ELR (cell line): ENCODE measurements around the gene PRM2.

ENCODE experiments used
- DNase-seq: peaks from one replicate; pipeline ENCODE4 v3.0.0-alpha.2; 2015; ENCODE audit warnings: low read depth

PRM2 gene

GRCh38 chr16:11260596-11260966, 15.7 kb downstream of the PRM2 start:
- DNase-seq = no peak

DNA sequence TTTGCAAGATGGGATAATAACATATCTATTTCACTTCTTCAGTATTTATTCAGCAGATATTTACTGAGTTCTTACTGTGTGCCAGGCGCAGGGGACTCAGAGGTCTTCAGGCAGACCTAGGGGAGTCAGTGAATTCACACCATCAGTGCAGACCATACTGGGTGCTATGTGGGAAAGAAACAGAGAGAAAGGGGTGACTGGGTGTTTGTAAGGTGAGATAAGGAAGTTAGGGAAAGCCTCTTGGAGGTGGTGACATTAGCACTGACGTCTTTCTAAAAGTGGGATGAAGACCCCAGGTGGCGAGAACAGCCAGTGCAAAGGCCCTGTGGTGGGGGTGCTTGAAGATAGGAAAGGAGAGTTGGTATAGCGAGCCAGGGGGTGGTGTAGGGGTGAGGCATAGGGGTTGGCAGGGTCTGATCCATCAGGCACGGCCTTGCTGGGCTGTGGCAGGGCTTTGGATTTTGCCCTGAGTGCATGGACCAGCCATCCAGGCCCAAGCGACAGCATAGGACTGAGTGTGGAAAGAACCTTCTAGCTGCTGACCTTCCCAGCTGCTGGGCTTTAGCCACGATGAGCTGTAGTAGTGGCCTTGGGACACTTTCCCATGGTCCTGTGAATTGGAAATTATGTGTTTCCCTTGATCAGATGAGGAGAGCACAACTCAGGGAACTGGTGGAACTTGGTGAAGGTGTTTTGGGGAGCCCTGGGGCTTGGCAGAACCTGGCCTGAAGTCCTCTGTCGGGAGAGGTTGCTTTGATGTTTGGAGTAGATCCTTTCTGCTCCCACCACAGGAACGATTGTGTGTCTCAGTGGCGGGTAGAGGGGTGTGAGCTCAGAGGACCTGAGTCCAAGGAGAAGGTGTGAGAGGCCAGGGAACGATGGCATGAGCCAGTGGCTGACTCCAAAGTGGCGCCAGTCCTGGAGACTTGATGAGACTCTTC, 16.4 kb downstream of the PRM2 start:
- DNase-seq = no peak

DNA sequence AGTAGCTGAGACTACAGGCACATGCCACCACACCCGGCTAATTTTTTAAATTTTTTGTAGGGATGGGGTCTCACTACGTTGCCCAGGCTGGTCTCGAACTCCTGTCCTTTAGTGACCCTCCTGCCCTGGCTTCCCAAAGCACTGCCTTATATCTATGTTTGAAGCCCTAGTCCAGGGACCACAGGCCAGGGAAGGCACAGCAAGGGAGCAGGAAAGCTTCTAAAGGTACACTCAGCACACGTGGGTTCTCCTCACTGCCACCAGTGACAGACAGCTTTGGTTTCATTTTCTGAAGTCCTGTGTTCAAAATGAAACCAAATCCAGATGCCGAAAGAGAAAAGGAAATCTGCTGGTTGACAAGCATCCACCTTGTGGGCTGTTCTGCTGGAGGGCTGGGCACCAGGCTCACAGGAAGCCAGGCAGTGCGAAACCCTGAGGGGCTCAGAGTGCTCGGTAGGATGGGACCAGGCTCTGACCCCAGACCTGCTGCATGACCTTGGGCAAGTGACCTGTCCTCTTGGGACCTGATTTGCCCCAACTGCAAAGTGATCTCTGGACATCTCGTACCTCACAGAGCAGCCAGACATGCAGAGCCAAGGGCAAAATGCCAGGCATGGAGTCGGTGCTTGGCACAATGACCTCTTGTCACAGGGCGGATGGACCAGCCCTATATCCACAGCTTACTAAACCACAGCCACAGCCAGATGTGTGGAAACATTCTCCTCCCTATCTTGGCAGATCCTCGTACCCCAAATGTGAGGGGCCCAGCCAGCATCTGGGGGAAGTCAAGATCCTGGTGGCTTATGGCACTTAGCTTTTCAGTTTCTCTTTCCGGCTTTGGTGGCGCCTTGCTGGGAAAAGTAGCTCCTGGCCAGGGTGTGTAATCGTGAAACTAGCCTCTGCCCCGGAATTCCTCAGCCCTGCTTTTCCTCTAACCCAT, 17.5 kb downstream of the PRM2 start:
- DNase-seq = no peak

- DNase-seq = peak; percentile 85
Observed at GRCh38 chr16:11257131-11257938, 18.9 kb downstream of the PRM2 start.

DNA sequence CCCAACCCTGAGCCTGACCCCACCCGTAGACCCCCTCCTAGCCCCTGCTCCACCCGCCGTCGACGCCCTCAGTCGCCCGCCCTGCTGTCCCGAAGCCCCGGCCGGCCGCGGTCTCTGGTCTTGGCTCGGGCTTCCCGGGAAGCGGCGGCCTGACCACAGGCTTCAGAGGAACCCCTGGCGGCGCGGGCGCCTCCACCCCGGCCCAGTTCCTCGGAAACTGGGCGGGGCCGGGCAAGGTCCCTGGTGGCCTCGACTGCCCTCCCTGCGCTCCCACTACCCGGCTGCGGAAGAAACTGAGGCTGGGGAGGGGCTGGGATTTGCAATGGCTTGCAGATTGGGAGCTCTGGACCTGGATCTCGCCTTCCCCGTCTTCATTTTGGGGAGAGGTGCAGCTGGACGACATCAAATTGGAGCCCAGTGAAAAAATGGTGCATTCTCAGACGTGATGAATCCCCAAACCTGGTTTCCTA, 19.6 kb downstream of the PRM2 start:
- DNase-seq = peak; percentile 70

- DNase-seq = peak; percentile 82
Observed at GRCh38 chr16:11255737-11256660, 20.3 kb downstream of the PRM2 start, which contains the start of gene SOCS1. Gene SOCS1 (minus strand): TSS chr16:11256204. CDS start chr16:11255478, 726 bp downstream.

DNA sequence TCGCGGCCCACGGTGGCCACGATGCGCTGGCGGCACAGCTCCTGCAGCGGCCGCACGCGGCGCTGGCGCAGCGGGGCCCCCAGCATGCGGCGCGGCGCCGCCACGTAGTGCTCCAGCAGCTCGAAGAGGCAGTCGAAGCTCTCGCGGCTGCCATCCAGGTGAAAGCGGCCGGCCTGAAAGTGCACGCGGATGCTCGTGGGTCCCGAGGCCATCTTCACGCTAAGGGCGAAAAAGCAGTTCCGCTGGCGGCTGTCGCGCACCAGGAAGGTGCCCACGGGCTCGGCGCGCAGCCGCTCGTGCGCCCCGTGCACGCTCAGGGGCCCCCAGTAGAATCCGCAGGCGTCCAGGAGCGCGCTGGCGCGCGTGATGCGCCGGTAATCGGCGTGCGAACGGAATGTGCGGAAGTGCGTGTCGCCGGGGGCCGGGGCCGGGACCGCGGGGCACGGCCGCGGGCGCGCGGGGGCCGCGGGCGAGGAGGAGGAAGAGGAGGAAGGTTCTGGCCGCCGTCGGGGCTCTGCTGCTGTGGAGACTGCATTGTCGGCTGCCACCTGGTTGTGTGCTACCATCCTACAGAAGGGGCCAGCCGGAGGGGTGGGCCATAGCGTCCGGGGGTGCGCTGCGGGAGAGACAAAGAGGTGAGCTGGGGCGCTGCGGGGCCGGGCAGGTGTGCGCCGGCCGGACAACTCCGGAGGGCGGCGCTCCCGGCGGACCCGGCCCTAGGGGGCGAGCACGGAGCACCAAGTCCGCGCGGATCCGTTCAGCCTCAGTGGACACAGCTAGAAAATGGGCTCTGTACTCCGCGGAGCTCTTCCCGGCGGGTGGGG, 21.2 kb downstream of the PRM2 start:
- peak; percentile 63 for DNase-seq

DNA sequence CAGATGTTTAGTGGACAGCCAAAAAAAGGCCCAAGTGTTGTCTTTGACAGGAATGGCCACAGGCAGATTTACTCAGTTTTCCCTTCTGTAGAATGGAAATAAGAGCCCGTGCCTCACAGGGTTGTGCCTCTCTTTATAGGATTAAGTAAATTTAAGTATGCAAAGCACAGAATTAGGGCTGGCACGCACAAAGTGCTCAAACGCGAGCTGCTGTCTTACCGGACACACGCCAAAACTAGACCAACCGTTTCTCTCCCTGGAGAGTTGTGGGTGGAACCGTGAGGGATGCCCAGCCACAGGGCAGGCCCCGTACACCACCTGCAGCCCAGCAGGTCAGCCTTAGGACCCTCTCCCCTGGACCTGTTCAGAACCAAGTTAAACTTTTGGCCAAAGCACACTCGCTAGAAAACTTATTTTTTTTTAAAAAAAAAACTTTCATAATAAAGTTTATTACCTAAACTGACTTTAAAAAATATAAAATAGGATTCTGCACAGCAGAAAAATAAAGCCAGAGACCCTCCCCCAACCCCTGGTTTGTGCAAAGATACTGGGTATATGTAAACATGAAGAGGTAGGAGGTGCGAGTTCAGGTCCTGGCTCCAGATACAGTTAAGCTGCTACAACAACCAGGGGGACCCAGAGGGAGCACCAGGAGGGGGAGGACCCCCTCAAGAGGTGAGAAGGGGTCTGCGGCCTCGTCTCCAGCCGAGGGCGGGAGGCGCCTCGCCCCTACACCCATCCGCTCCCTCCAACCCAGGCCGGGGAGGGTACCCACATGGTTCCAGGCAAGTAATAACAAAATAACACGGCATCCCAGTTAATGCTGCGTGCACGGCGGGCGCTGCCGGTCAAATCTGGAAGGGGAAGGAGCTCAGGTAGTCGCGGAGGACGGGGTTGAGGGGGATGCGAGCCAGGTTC, 22.0 kb downstream of the PRM2 start:
- DNase-seq = no peak

- DNase-seq = peak; percentile 70
Observed at GRCh38 chr16:11253009-11253994, 23.0 kb downstream of the PRM2 start.

DNA sequence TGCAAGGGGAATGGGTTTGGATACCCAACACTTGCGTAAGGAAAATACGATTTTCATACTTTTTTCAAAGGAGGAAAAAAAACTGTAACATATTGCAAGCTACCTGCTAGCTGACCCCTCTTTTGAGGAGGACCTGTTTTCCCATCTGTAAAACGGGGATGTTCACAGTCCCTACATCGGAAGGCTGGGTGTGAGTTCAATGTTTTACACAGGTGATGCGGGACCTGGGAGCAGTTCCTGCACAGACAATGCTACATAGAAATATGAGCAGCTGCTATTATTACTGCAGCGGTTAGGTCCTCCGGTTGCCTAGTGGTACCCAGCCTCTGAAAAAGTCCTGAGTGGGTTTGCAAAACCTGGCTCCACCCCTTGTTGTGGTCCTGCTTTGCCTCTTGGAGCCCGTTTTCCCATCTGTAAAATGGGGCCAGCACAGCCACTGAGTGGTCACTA, 23.8 kb downstream of the PRM2 start:
- DNase-seq = no peak

DNA sequence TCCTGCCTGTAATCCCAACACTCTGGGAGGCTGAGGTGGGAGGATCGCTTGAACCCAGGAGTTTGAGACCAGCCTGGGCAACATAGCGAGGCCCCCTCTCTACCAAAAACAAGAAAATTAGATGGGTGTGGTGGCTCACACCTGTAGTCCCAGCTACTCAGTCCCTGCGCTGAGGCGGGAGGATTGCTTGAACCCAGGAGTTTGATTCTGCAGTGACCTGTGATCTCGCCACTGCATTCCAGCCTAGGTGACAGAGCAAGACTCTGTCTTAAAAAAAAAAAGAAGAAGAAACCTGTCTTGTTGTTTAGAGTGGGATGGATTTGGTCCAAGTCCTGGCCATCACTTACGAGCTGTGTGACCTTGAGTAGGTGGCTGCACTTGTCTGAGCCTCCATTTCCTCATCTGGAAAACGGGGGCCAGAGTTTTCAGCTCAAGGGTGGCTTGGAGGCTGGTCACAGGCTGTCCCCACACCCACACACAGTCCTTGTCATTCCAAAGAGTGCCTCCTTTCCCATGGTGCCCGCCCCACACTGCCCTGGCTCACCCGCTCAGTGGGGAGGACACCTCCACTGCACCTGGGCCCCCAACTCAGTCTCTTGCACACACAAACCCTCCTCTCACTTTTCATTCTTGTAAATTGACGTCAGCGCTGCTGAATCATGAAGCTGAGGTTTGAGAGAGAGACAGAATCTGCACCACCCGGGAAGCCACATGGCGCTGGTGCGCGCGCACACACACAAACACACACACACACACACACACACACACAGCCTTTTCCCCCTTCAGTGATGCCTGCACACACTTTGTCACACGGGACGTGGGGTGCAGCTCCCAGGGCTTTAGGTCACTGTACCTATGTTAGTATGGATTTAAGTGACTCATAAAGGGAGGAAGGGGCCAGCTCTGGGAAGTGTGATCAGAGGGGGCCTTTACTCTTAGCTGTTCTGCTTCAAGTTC, 24.5 kb downstream of the PRM2 start:
- DNase-seq = peak; percentile 50

DNA sequence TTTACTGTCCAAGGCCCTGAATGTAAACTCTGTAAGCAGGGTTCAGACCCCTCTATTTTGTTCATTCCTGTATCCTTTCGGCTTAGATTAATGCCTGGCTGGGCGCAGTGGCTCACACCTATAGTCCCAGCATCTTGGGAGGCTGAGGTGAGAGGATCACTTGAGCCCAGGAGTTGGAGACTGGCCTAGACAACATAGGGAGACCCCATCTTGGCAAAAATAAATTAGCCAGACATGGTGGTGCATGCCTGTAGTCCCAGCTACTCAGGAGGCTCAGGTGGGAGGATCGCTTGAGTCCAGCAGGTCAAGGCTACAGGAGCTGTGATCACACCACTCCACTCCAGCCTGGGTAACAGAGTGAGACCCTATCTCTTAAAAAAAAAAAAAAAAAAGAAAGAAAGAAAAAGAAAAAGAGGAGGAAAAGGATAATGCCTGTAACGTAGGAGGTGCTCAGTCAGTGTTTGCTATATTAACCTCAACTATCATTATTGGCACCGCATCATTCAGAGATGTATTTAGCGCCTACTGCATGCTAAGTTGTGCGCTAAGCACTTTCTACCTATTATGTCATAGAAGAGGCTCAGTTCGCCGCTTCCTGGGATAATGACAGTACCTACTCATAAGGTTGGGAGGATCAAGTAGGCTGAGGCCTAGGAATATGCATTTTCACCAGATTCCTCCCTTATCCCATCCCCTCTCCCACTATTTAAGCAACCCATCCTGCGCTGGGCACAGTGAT, 25.3 kb downstream of the PRM2 start:
- no peak for DNase-seq

GRCh38 chr16:11250091-11250785, 26.0 kb downstream of the PRM2 start:
- DNase-seq = no peak

DNA sequence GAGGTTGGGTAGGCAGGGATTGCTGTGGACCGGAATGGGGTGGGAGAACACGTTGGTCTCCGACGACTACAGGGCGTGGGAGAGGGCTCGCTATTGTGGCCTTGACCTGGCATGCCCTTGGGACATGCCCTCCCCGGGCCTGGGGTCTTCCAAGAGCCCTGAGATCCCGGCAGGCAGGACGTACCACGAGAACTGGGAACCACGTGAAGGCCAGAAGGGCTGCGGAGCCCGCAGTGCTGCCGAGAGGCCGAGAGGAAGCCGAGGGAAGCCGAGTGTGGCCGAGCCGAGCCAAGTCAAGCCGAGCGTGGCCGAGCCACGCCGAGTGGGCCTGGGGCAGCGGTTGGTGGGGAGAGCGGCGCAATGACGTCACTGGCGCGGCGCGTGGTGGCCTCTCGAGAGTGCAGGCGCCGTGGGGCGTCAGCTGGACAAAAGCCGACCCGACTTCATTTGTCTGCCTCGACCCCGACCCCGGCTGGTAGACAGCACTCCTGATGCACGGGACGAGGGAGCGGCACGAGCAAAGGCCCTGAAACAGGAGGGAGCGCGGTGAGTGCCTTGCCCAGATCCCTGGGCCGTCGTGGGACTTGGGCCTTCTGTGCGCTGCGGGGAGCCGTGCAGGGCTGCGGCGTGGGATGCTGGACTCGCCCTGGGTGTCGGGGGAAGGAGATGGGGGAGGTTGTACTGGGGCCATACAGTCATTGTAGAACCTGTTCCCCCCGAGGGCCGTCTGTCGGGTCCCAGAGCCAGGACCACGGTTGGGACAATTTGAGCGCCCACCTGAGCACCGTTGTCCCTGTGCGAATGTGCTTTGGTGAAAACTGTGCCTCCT, 26.8 kb downstream of the PRM2 start:
- DNase-seq = no peak
